Left ventricle myocardium inferior (tissue), 1 donor: Measurements from ENCODE around the gene NDUFV1. TPM values are rescaled to one million over a fixed set of nuclear protein-coding genes. Genes with fewer than 3 reads are reported as not detected.
"Not testable (repeated sequence)": the region's sequence is repeated elsewhere in the genome, so short reads cannot be mapped to it uniquely, and the experiment has no call there.

Experiments
- DNase-seq: peaks from one replicate; pipeline ENCODE4 v3.0.0-alpha.2; 2020
- H3K27ac ChIP-seq: fragments of 200-600 bp; replicated peaks from 2 replicates; pipeline ENCODE4 v1.8.0; 2021
- H3K27me3 ChIP-seq: fragments of 200-600 bp; 2 replicates; pipeline ENCODE4 v1.8.0; 2021; ENCODE audit warnings: low read depth
- H3K36me3 ChIP-seq: fragments of 200-600 bp; 2 replicates; pipeline ENCODE4 v1.8.0; 2021
- H3K4me1 ChIP-seq: fragments of 200-600 bp; 2 replicates; pipeline ENCODE4 v1.8.0; 2021
- H3K4me3 ChIP-seq: fragments of 200-600 bp; 2 replicates; pipeline ENCODE4 v1.8.0; 2021; ENCODE audit warnings: mild to moderate bottlenecking, moderate library complexity
- H3K9me3 ChIP-seq: fragments of 200-600 bp; replicated peaks from 2 replicates; pipeline ENCODE4 v1.8.0; 2021
- CTCF ChIP-seq: fragments of 200-600 bp; IDR thresholded peaks from 2 replicates; pipeline ENCODE4 v1.8.0; 2021; ENCODE audit warnings: antibody characterized with exemption, mild to moderate bottlenecking, borderline replicate concordance
- intact Hi-C: fragments of 100-400 bp; cut with micrococcal nuclease; formaldehyde crosslinking; loops from one replicate; pipeline ENCODE4 v1.11.0; 2022
- total RNA-seq: library from RNA; stranded (reverse); fragmentation: NEBNext Ultra II Directional; extraction: Animal tissue kit (Norgen Biotek cat#: 25700); gene quantifications from one replicate; pipeline ENCODE4 v1.2.1, GENCODE V29; 2021
- donor health status: DM: no; HTN: yes; CAD: no; lungs with severe emphysema.

Gene NDUFV1
- total RNA-seq, 1 donor from 2014 or later, result 640 TPM

GRCh38 chr11:67652965-67653845 lies 46.5 kb downstream of the NDUFV1 start:
- Histone ChIP-seq H3K4me3 (no peak overlapping the region), H3K4me1 (no peaks in the 10 kb centered on the region), H3K36me3 (no peaks in the 10 kb centered on the region), H3K9me3 (no peaks in the 10 kb centered on the region), H3K27me3 (peaks cover 31% of the 10 kb centered on the region), H3K27ac (no peak overlapping the region)
- TF ChIP-seq CTCF, result no peak
- no peak for DNase-seq
- intact Hi-C loops, result no loop called here

- no peak for TF ChIP-seq CTCF
- peaks cover 21% of the 10 kb centered on the region for H3K27me3 ChIP-seq
Measured at GRCh38 chr11:67654225-67654624, 47.5 kb downstream of the NDUFV1 start.

GRCh38 chr11:67656278-67656922 lies 49.7 kb downstream of the NDUFV1 start:
- intact Hi-C loops, result no loop called here
- DNase-seq, result no peak
- H3K9me3 ChIP-seq, result no peaks in the 10 kb centered on the region

More at GRCh38 chr11:67654225-67654624, 47.5 kb downstream of the NDUFV1 start:
- Histone ChIP-seq H3K36me3 (no peaks in the 10 kb centered on the region), H3K27ac (no peak overlapping the region), H3K4me3 (no peak overlapping the region), H3K9me3 (no peaks in the 10 kb centered on the region), H3K4me1 (no peaks in the 10 kb centered on the region)
- no peak for DNase-seq
- intact Hi-C loops, result no loop called here

GRCh38 chr11:67657300-67657699 lies 50.6 kb downstream of the NDUFV1 start:
- H3K4me3 ChIP-seq, result no peak overlapping the region
- H3K4me1 ChIP-seq, result no peaks in the 10 kb centered on the region
- DNase-seq, result no peak
- TF ChIP-seq CTCF, result no peak
- intact Hi-C loops, result no loop called here
- H3K27me3 ChIP-seq, result peaks cover 4% of the 10 kb centered on the region
- H3K36me3 ChIP-seq, result no peaks in the 10 kb centered on the region
- no peak overlapping the region for H3K27ac ChIP-seq
- H3K9me3 ChIP-seq, result no peaks in the 10 kb centered on the region

More at GRCh38 chr11:67656278-67656922, 49.7 kb downstream of the NDUFV1 start:
- H3K36me3 ChIP-seq, result no peaks in the 10 kb centered on the region
- peaks cover 4% of the 10 kb centered on the region for H3K27me3 ChIP-seq
- H3K4me1 ChIP-seq, result no peaks in the 10 kb centered on the region
- no peak overlapping the region for H3K27ac ChIP-seq
- H3K4me3 ChIP-seq, result no peak overlapping the region
- TF ChIP-seq CTCF, result no peak

GRCh38 chr11:67659651-67660165 lies 53.0 kb downstream of the NDUFV1 start:
- H3K4me1 ChIP-seq, H3K4me3 ChIP-seq, DNase-seq, H3K36me3 ChIP-seq, H3K27me3 ChIP-seq, H3K27ac ChIP-seq, intact Hi-C loops, H3K9me3 ChIP-seq: not testable (repeated sequence)
- TF ChIP-seq CTCF, result peak; percentile 50

GRCh38 chr11:67660752-67661151 lies 54.0 kb downstream of the NDUFV1 start:
- H3K4me3 ChIP-seq, H3K27me3 ChIP-seq, intact Hi-C loops, H3K4me1 ChIP-seq, H3K9me3 ChIP-seq, H3K36me3 ChIP-seq, DNase-seq, H3K27ac ChIP-seq: not testable (repeated sequence)
